GM21390 (cell line): ENCODE results near the gene THSD4.
"Not testable (repeated sequence)": the region's sequence is repeated elsewhere in the genome, so short reads cannot be mapped to it uniquely, and the experiment has no call there.

Experiments
- ATAC-seq: cut with Tn5 transposase; IDR thresholded peaks from one replicate; pipeline ENCODE4 v1.9.1; 2021; ENCODE audit not compliant: unreplicated experiment

THSD4 gene

DNA sequence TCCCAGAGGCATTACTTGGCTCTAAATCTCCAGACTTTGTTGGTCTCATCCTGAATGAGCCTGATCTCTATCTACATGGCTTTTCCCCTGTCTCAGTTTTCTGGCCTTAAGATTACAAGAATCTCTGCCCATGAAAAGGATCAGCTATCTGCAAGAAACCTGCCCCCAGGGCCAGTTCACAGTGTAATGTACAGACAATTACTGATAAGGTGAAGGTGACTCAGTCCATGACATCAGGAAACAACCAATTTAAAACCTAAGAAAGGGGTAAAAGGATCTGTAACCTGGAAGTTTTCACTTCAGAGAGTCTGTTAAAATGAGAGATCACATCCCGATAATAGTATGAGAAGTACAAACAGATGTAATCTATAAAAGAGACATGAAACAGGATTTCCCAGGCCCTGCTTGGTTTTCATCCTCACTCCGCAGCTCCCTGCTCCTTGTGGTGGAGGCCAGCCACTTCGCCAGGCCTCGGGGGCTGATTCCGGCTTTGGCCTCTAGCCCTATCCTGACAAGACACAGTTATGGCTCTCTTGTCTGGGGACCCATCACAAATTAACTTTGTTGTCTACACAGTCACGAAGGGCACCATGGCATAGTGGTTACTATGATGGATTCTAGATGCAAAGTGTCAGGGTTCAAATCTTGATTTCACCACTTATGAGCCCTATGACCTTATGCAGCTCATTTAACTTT is 136.9 kb downstream of the THSD4 start:
- no peak for ATAC-seq

GRCh38 chr15:71252740-71253047 is 137.4 kb downstream of the THSD4 start:
- no peak for ATAC-seq

GRCh38 chr15:71254491-71254890 is 139.2 kb downstream of the THSD4 start:
- ATAC-seq = no peak

DNA sequence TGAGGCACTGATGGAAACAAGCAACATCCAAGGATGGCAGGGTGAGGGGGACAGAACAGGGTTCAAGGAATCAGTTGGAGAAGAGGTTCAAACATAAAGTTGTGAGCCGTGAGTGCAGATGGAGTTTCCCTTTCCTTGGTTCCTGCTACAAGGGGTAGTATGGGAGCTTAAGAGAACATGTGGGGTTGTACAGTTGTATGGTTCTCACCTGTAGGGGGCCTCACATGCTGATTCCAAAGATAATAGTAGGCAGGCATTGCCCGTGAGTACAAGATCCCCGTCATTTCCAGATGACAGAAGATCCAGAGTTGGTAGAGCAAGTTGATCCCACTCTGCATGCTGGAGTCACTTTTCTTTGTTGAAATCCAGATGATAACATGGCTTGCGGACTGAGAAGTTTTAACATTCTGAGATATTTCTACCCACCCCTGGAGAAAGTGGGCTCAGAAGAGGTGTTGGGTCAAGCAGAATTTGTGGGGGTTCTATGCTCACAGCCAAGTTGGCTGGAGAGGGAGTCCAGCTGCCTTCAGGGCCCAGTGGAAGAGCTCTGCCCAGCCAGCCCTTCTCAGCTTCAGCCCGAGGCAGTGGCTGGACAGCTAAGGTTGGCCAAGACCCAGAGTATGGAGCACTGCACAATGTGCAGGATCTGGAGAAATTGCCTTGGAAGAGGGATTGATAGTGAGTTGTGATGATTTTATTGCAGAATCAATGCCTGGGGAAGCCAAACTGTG is 141.8 kb downstream of the THSD4 start:
- ATAC-seq = no peak

GRCh38 chr15:71259866-71260265 is 144.6 kb downstream of the THSD4 start:
- no peak for ATAC-seq

- ATAC-seq = no peak
These were observed 146.1 kb downstream of the THSD4 start for GRCh38 chr15:71261418-71261817.

GRCh38 chr15:71261909-71262308 is 146.6 kb downstream of the THSD4 start:
- no peak for ATAC-seq

DNA sequence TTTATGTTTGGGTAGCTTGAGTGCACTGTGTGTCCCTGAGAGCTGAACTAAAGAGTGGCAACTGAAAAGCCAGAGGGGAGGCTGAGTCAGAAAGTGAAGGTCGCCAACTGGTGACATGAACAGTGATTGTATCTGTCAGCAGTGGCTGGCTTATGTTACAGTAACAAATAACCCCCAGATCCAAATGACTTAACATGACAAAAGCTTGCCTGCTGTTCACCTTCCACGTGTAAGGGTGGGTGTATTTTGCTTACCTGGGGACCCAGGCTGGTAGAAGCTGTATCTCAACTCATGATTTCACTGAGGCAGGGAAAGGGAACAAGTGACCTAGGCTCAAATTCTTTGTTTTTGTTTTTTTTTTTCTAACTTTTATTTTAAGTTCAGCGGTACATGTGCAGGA is 147.3 kb downstream of the THSD4 start:
- no peak for ATAC-seq

GRCh38 chr15:71265606-71266005 is 150.3 kb downstream of the THSD4 start:
- not testable (repeated sequence) for ATAC-seq

DNA sequence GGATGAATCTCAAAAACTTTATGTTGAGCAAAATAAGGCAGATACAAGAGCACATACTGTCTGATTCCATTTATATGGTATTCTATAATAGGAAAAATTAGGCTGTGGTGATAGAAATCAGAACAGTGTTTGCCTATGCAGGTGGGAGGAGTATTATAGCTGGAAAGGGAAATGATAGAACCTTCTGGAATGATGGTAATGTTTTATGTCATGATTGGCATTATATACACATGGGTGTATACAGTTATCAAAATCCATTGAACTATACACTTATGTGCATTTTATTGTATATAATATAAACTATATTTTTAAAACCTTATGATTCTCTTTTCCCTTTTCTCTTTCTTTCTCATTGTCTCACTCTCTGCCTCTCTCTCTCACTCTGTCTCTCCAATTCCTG is 156.1 kb downstream of the THSD4 start:
- ATAC-seq = no peak

- ATAC-seq = no peak
These were observed 157.7 kb downstream of the THSD4 start for GRCh38 chr15:71272932-71273331.

DNA sequence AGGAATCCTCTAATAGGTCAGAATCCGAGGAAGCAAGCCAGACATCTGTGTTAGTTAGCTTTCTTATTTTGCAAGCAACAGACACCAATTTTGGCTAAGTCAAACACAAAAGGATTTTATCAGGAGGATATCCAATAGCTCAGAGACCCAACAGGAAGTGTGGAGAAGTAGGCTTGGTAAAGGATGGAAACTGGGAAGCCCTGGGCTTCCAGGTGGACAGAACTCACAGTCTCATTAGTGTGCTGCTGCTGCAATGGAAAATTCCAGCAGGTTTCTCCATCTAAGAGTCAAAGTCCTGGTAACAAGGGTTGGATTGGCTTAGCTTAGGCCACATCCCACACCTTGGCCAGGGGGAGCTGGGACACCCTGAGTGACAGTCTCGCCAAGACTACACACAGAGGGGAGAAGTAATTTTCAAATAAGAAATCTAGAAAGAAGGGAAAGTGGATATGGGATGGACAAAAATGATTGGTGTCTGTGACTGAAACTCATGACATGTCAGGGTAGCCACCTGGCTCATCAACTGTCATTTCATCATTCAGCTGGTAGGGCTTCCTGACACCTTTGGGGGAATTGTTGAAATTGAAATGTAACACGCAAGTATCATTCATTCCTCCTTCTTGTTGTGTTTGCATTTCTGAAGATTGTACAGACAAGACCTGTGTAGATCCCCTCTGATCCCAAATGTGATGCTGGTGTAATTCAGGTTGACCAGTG is 158.6 kb downstream of the THSD4 start:
- no peak for ATAC-seq

DNA sequence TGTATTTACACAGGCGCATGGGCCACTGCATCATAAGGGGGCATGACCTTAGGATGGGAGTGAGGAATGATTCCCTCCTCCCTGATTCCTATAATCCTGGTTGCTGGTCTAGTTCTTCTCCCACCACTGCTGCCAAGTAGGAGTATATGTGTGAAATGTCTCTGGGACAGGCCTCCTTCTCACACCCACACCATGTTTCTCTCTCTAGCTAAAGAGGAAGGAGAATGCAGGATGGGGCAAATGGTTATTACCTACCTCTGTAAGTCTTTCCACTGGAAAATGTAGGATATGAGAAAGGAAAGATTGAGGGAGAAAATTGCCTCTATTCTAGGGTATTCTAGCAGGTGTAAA is 159.2 kb downstream of the THSD4 start:
- ATAC-seq = no peak

GRCh38 chr15:71275098-71275497 is 159.8 kb downstream of the THSD4 start:
- no peak for ATAC-seq

GRCh38 chr15:71275566-71276335 is 160.5 kb downstream of the THSD4 start:
- no peak for ATAC-seq

GRCh38 chr15:71276336-71276665 is 161.0 kb downstream of the THSD4 start:
- no peak for ATAC-seq

DNA sequence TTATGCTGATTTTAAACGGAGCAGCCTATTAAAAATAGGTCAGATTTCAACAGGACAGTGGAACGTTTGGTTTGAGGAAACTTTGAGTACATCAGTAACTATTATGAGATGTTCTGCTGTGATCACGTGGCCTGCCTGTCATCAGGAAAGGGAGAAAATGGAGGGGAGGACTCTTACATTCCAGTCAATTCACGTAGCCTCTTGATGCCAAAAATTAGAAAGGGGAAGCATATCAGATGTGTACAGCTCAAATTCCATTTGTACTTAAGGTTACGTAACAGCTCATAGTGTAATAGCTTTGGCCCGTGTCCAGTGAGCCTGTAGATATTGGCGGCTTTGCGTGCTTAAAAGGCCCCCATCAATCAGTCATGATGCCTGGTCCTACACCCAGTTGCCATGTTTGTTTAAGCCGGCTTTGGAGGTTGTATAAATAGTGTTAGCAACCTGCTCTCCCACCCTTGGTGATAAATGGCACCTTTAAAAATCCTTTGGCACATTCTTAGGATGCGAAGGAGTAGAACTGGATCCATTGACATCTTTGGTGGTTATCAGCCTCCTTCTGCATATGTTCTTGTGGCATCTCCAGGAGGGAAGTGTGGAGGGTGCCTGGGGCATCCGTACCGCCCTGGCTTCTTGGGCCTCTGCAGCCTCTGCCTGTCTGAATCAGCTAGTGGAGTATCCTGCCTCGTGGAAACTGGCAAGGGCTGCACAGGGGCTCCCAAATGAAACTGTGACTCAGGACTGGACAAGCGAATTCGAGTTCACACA is 163.9 kb downstream of the THSD4 start:
- no peak for ATAC-seq

DNA sequence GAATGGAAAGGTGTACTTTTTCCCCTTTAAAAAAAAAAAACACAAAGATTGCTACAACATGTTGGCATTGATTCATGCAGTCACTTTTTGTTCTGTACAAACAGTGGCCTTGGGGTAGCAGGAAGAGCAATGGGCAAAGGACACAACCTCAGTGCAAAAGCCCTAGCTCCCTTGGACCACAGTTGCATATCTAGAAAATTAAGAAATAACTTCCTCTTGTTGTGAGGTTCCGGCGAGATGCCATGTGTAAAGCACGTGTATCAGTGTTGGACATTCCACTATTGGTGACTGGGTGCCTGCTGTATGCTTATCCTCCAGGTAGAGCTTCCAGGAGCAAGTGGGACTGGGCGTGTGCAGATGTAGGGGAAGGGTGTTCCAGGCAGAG is 164.5 kb downstream of the THSD4 start:
- no peak for ATAC-seq

DNA sequence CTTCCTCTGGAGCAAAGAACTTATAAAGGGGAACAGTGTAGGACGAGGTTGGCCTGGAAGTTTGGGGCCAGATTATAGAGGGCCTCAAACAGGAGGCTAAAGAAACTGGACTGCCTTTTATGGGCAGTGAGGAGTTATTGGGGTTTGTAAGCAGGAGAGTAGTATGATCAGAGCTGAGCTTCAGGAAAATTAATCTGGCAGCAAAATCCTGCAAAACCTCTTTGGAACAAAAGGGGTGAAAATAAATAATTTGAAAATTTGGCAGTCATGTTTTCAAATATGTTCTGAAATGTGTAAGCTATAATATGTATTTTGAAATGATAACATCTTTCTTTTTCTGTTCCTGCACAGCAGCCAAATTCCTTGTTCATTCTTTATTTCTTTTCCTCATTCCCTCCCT is 164.9 kb downstream of the THSD4 start:
- ATAC-seq = no peak

GRCh38 chr15:71281256-71281655 is 166.0 kb downstream of the THSD4 start:
- no peak for ATAC-seq

DNA sequence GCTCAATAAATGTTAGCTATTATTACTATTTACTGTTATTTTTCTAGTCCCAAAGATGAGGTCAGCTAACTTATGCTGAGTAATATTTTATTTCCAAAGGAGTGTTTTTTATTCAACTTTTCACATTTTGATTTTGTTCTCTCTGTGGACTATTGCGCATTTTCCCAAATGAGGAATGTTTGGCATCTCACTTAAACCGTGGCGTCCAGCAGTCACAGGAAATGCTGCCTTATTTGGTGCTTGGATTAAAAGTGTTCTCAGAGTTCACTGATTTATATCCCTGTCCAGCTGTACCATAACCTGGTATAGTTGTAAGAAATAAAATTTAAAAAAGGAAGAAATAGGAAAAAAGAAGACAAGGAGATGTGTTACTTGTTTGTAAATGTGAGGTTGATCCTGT is 166.8 kb downstream of the THSD4 start:
- no peak for ATAC-seq
